GM19099 (cell line): ENCODE results near the gene BNIP3.

Source experiments
- POLR2A ChIP-seq: IDR thresholded peaks from 3 replicates; pipeline ENCODE4 v1.6.1; 2011; ENCODE audit warnings: low read depth; ENCODE audit not compliant: insufficient read length; ENCODE audit errors: extremely low read depth

BNIP3 gene

GRCh38 chr10:131993275-131993674, 11.6 kb upstream of the BNIP3 start:
- TF ChIP-seq POLR2A = no peak

- no peak for TF ChIP-seq POLR2A
Measured at GRCh38 chr10:131991726-131992125, 10.0 kb upstream of the BNIP3 start.

GRCh38 chr10:131983780-131984179, 2.1 kb upstream of the BNIP3 start:
- no peak for TF ChIP-seq POLR2A

- TF ChIP-seq POLR2A = no peak
Measured at GRCh38 chr10:131982796-131983195, 1.1 kb upstream of the BNIP3 start.

- TF ChIP-seq POLR2A = no peak
Measured at GRCh38 chr10:131982185-131982756, 548 bp upstream of the BNIP3 start.

GRCh38 chr10:131980761-131981428, 828 bp downstream of the BNIP3 start:
- TF ChIP-seq POLR2A = no peak

GRCh38 chr10:131980321-131980720, 1.4 kb downstream of the BNIP3 start:
- TF ChIP-seq POLR2A = no peak

GRCh38 chr10:131979821-131980270, 1.9 kb downstream of the BNIP3 start:
- no peak for TF ChIP-seq POLR2A

- no peak for TF ChIP-seq POLR2A
Measured at GRCh38 chr10:131979336-131979735, 2.4 kb downstream of the BNIP3 start.

GRCh38 chr10:131978851-131979250, 2.9 kb downstream of the BNIP3 start:
- no peak for TF ChIP-seq POLR2A

- no peak for TF ChIP-seq POLR2A
Measured at GRCh38 chr10:131978366-131978765, 3.4 kb downstream of the BNIP3 start.

- no peak for TF ChIP-seq POLR2A
Measured at GRCh38 chr10:131977323-131978096, 4.2 kb downstream of the BNIP3 start.

GRCh38 chr10:131975796-131976195, 5.9 kb downstream of the BNIP3 start:
- TF ChIP-seq POLR2A = no peak

- no peak for TF ChIP-seq POLR2A
Measured at GRCh38 chr10:131975003-131975402, 6.7 kb downstream of the BNIP3 start.

GRCh38 chr10:131974034-131974817, 7.5 kb downstream of the BNIP3 start:
- no peak for TF ChIP-seq POLR2A
